Mesothelial cell of epicardium (in vitro differentiated cells): ENCODE measurements around the gene ADAMTS6. TPM values are rescaled to one million over a fixed set of nuclear protein-coding genes. Genes with fewer than 3 reads are reported as not detected.
"Not testable (repeated sequence)": the region's sequence is repeated elsewhere in the genome, so short reads cannot be mapped to it uniquely, and the experiment has no call there.

Experiments
- DNase-seq, 2 experiments: peaks; one replicate each; pipeline ENCODE4 v3.0.0; 2021; ENCODE audit warnings: low spot score in 2 of 2; ENCODE audit not compliant: unreplicated experiment in 2 of 2
- H3K27ac Mint-ChIP-seq: 2 replicates; pipeline ENCODE4 v1.8.0; 2021; ENCODE audit warnings: mixed read lengths
- H3K27me3 Mint-ChIP-seq: 2 replicates; pipeline ENCODE4 v1.8.0; 2021; ENCODE audit warnings: low read depth, mixed read lengths
- H3K36me3 Mint-ChIP-seq: 2 replicates; pipeline ENCODE4 v1.8.0; 2021; ENCODE audit warnings: mixed read lengths
- H3K4me1 Mint-ChIP-seq: 2 replicates; pipeline ENCODE4 v1.8.0; 2021; ENCODE audit warnings: mixed read lengths
- H3K4me3 Mint-ChIP-seq: 2 replicates; pipeline ENCODE4 v1.8.0; 2021; ENCODE audit warnings: mild to moderate bottlenecking, moderate library complexity, mixed read lengths
- H3K9me3 Mint-ChIP-seq: 2 replicates; pipeline ENCODE4 v1.8.0; 2021; ENCODE audit warnings: mixed read lengths
- CTCF ChIP-seq: fragments of 200-600 bp; sonication (generic); IDR thresholded peaks from one replicate; pipeline ENCODE4 v1.5.0; 2021; ENCODE audit warnings: antibody characterized with exemption; ENCODE audit not compliant: unreplicated experiment
- total RNA-seq: library from RNA; stranded (reverse); gene quantifications from 3 replicates; pipeline ENCODE4 v1.2.1, GENCODE V29; 2021

Gene ADAMTS6
- total RNA-seq, 1 donor from 2014 or later: 20.6 TPM

GRCh38 chr5:65390208-65390607, 91.5 kb downstream of the ADAMTS6 start:
- H3K9me3 Mint-ChIP-seq: peaks cover 5% of the 10 kb centered on the region
- H3K4me3 Mint-ChIP-seq: no peak overlapping the region
- no peaks in the 10 kb centered on the region for H3K27me3 Mint-ChIP-seq
- H3K4me1 Mint-ChIP-seq: no peaks in the 10 kb centered on the region
- no peak for TF ChIP-seq CTCF
- no peaks in the 10 kb centered on the region for H3K36me3 Mint-ChIP-seq
- no peak for DNase-seq
- H3K27ac Mint-ChIP-seq: peak overlapping the region; percentile 3

GRCh38 chr5:65383859-65384258, 97.9 kb downstream of the ADAMTS6 start:
- DNase-seq: no peak
- Mint-ChIP-seq H3K9me3 (peaks cover 11% of the 10 kb centered on the region), H3K4me1 (no peaks in the 10 kb centered on the region), H3K27me3 (no peaks in the 10 kb centered on the region), H3K27ac (no peak overlapping the region), H3K36me3 (peaks cover 3% of the 10 kb centered on the region), H3K4me3 (no peak overlapping the region)
- TF ChIP-seq CTCF: no peak

GRCh38 chr5:65382582-65382981, 99.1 kb downstream of the ADAMTS6 start:
- no peak for DNase-seq
- no peaks in the 10 kb centered on the region for H3K4me1 Mint-ChIP-seq
- no peak for TF ChIP-seq CTCF
- H3K9me3 Mint-ChIP-seq: peaks cover 11% of the 10 kb centered on the region
- no peaks in the 10 kb centered on the region for H3K27me3 Mint-ChIP-seq
- no peak overlapping the region for H3K27ac Mint-ChIP-seq
- peaks cover 3% of the 10 kb centered on the region for H3K36me3 Mint-ChIP-seq
- H3K4me3 Mint-ChIP-seq: no peak overlapping the region

- H3K4me1 Mint-ChIP-seq, DNase-seq, H3K4me3 Mint-ChIP-seq, H3K9me3 Mint-ChIP-seq, H3K27ac Mint-ChIP-seq, H3K27me3 Mint-ChIP-seq, H3K36me3 Mint-ChIP-seq: not testable (repeated sequence)
Measured at GRCh38 chr5:65370505-65370904, 111.2 kb downstream of the ADAMTS6 start.

GRCh38 chr5:65366655-65367054, 115.1 kb downstream of the ADAMTS6 start:
- Mint-ChIP-seq H3K27me3 (no peaks in the 10 kb centered on the region), H3K27ac (no peak overlapping the region), H3K4me1 (peaks cover 1% of the 10 kb centered on the region), H3K4me3 (no peak overlapping the region), H3K9me3 (no peaks in the 10 kb centered on the region), H3K36me3 (peaks cover 2% of the 10 kb centered on the region)
- DNase-seq: no peak
- TF ChIP-seq CTCF: no peak

GRCh38 chr5:65364907-65365306, 116.8 kb downstream of the ADAMTS6 start:
- no peak for DNase-seq
- Mint-ChIP-seq H3K4me3 (no peak overlapping the region), H3K4me1 (peaks cover 1% of the 10 kb centered on the region), H3K27me3 (no peaks in the 10 kb centered on the region), H3K9me3 (no peaks in the 10 kb centered on the region), H3K27ac (no peak overlapping the region), H3K36me3 (no peaks in the 10 kb centered on the region)
- TF ChIP-seq CTCF: no peak
